OCI-LY7 (cell line): Measurements from ENCODE around the gene ASB4. TPM values are rescaled to one million over a fixed set of nuclear protein-coding genes. Genes with fewer than 3 reads are reported as not detected.

ENCODE experiments used
- BruUV-seq: library from RNA; stranded (reverse); fragments of 400-500 nt; replicated peaks from 2 replicates; lab custom pipeline; 2021; lab: Mats Ljungman, UMichigan
- CTCF ChIA-PET: fragments of 300-600 bp; sonication (Branson Sonifier 250); formaldehyde crosslinking; loops from one replicate; lab custom pipeline; 2022; ENCODE audit warnings: antibody characterized with exemption; ENCODE audit not compliant: unreplicated experiment; lab: Charles Lee
- POLR2A ChIA-PET: fragments of 300-600 bp; sonication (Branson Sonifier 250); formaldehyde crosslinking; loops from one replicate; lab custom pipeline; 2022; ENCODE audit warnings: antibody characterized with exemption; lab: Charles Lee
- DNase-seq: peaks from one replicate; pipeline ENCODE4 v3.0.0-alpha.2; 2015; ENCODE audit warnings: low spot score
- H2AFZ ChIP-seq: fragments of 200-600 bp; sonication (generic), shearing (Covaris generic); 2 replicates; pipeline ENCODE4 v1.6.1; 2014; ENCODE audit warnings: mild to moderate bottlenecking, antibody characterized with exemption, low read length, moderate library complexity
- H3K27ac ChIP-seq: fragments of 200-600 bp; sonication (generic); 2 replicates; pipeline ENCODE4 v1.5.1; 2014; ENCODE audit warnings: mixed run types, low read depth, mild to moderate bottlenecking, moderate library complexity, low read length, inconsistent platforms; ENCODE audit not compliant: poor library complexity, severe bottlenecking
- H3K36me3 ChIP-seq: fragments of 200-600 bp; sonication (generic); 2 replicates; pipeline ENCODE4 v1.6.1; 2014; ENCODE audit warnings: mild to moderate bottlenecking, antibody characterized with exemption, low read length, moderate library complexity, mixed read lengths; ENCODE audit not compliant: insufficient read depth
- H3K4me1 ChIP-seq: fragments of 200-600 bp; sonication (generic); 2 replicates; pipeline ENCODE4 v1.5.1; 2014; ENCODE audit warnings: mild to moderate bottlenecking, low read length; ENCODE audit not compliant: insufficient read depth, poor library complexity, severe bottlenecking
- H3K4me2 ChIP-seq: fragments of 200-600 bp; sonication (generic); 2 replicates; pipeline ENCODE4 v1.6.1; 2014; ENCODE audit warnings: mild to moderate bottlenecking, low read length
- H3K4me3 ChIP-seq: fragments of 200-600 bp; sonication (generic); 2 replicates; pipeline ENCODE4 v1.5.1; 2014; ENCODE audit warnings: mild to moderate bottlenecking, low read depth, low read length; ENCODE audit not compliant: poor library complexity, severe bottlenecking
- H3K79me2 ChIP-seq: fragments of 200-600 bp; sonication (generic); 2 replicates; pipeline ENCODE4 v1.6.1; 2016; ENCODE audit warnings: low read depth, mild to moderate bottlenecking, low read length, moderate library complexity, mixed read lengths; ENCODE audit not compliant: insufficient read depth
- H3K9me2 ChIP-seq: fragments of 200-600 bp; sonication (generic); 2 replicates; pipeline ENCODE4 v1.6.1; 2016; ENCODE audit warnings: mild to moderate bottlenecking, low read length, mixed read lengths; ENCODE audit not compliant: insufficient read depth
- H3K9me3 ChIP-seq: fragments of 200-600 bp; sonication (generic); 2 replicates; pipeline ENCODE4 v1.6.1; 2014; ENCODE audit warnings: mild to moderate bottlenecking, mixed run types, low read length, mixed read lengths
- H4K20me1 ChIP-seq: fragments of 200-600 bp; sonication (generic); 2 replicates; pipeline ENCODE4 v1.6.1; 2014; ENCODE audit warnings: mild to moderate bottlenecking, antibody characterized with exemption, low read length, moderate library complexity, mixed read lengths; ENCODE audit not compliant: insufficient read depth
- EZH2phosphoT487 ChIP-seq: fragments of 200-600 bp; sonication (generic); IDR thresholded peaks from 2 replicates; pipeline ENCODE4 v1.6.1; 2018; ENCODE audit warnings: low read depth, borderline replicate concordance, mild to moderate bottlenecking, mixed run types, antibody characterized with exemption, low read length, moderate library complexity, mixed read lengths
- intact Hi-C: fragments of 100-400 bp; cut with micrococcal nuclease; formaldehyde crosslinking; loops from one replicate; pipeline ENCODE4 v1.10.0; 2022; ENCODE audit not compliant: unreplicated experiment
- total RNA-seq, 2 experiments: library from RNA; depleted of rRNA in 1 of 2; stranded (reverse); fragments of >200 nt in 1 of 2; shearing (Covaris generic) in 1 of 2; gene quantifications; 2 replicates each; pipeline ENCODE4 v1.2.3, GENCODE V29; 2014 to 2022
- TF ChIP-seq, protein P1 (sequence below): fragments of 200-600 bp; sonication (generic); conservative IDR thresholded peaks from 2 replicates; pipeline ENCODE4 v1.5.1; 2014; ENCODE audit warnings: mild to moderate bottlenecking, antibody characterized with exemption, low read length, moderate library complexity, mixed read lengths

Gene ASB4
- total RNA-seq, 2 experiments from 2014 or later, result not detected

DNA sequence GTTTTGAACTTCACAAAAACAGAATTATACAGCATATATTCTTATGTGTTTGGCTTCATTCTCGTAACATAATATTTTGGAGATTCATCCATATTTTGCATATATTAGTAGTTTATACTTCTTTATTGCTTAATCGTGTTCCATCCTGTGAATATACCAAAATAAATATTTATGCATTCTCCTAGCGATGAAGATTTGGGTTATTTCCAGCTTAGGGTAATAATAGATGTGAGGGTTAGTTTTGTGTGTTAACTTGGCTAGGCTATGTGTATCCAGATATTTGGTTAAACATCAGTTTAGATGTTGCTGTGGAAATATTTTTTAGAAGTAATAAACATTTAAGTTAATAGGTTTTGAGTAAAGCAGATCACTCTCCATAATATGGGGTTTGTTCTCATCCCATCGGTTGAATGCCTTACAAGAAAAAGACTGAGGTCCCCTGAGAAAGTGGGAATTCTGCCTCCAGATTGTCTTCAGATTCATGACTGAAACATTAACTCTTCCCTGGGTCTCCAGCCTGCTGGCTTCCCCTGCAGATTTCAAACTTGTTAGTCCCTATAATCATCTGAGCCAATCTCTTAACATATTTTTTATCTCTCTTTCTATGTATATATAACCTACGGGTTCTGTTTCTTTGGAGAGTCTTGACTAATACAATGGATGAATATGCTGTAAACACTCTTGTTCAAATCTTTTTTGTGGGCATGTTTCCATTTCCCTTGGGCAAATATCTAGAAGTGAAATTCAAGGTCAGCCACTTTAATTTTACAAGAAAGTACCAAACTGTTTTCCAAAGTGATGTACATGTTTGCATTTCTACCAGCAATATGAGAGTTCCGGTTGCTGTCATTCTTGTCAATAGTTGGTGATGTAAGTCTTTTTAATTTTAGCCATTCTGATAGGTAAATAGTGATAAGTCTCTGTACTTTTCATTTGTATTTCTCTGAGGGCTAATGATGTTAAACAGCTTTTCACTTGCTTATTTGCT lies 61.9 kb downstream of the ASB4 start:
- TF ChIP-seq, protein P1, sequence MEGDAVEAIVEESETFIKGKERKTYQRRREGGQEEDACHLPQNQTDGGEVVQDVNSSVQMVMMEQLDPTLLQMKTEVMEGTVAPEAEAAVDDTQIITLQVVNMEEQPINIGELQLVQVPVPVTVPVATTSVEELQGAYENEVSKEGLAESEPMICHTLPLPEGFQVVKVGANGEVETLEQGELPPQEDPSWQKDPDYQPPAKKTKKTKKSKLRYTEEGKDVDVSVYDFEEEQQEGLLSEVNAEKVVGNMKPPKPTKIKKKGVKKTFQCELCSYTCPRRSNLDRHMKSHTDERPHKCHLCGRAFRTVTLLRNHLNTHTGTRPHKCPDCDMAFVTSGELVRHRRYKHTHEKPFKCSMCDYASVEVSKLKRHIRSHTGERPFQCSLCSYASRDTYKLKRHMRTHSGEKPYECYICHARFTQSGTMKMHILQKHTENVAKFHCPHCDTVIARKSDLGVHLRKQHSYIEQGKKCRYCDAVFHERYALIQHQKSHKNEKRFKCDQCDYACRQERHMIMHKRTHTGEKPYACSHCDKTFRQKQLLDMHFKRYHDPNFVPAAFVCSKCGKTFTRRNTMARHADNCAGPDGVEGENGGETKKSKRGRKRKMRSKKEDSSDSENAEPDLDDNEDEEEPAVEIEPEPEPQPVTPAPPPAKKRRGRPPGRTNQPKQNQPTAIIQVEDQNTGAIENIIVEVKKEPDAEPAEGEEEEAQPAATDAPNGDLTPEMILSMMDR, result no peak
- no peak for TF ChIP-seq EZH2phosphoT487
- POLR2A ChIA-PET, result interaction anchor here (0.6 kb wide), 1 partner anchor 89 kb away, joined by 3 read pairs; no protein-coding TSS in a partner anchor
- CTCF ChIA-PET, result no interaction called here
- H3K36me3 ChIP-seq, result no peaks in the 10 kb centered on the region
- H3K9me3 ChIP-seq, result no peaks in the 10 kb centered on the region
- H3K9me2 ChIP-seq, result no peaks in the 10 kb centered on the region
- H2AFZ ChIP-seq, result no peak overlapping the region
- H3K79me2 ChIP-seq, result no peaks in the 10 kb centered on the region
- H3K4me3 ChIP-seq, result no peak overlapping the region
- DNase-seq, result no peak
- intact Hi-C loops, result no loop called here
- BruUV-seq, result no TSS peak
- no peak overlapping the region for H3K27ac ChIP-seq
- H3K4me1 ChIP-seq, result no peaks in the 10 kb centered on the region
- no peaks in the 10 kb centered on the region for H4K20me1 ChIP-seq
- no peak overlapping the region for H3K4me2 ChIP-seq

DNA sequence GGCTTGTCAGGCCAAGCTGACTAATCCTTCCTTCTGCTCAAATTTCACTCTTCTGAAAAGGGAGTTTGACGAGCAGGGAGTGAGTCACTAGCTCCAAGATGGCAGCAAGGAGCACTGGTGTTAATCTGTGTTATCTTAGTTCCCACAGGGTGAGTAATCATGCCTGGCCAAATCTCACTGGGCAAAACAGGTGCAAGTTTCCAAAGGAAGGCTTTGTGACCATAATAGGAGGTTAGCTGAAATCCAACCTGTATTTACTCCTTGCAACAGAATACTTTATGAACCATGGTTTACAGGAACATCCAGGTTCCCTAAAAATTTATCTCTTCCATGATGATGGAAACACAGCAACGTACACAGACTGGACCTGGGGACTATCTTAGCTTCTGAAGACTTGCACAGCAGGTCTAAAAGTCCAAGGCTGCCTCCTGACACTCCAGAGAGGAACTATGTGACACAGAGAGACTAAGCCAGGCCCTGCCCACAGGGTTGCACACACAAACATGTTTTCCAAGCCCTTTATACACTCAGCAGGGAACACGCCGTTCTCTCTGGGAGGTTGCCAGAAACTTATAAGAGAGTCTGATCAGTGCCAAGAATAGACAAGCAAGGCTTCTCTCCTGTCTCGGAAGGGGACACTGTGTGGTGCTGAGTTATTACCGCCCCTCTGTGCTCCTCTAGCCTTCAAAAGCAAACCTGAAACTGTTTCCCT lies 64.2 kb downstream of the ASB4 start:
- Histone ChIP-seq H3K36me3 (no peaks in the 10 kb centered on the region), H3K4me2 (no peak overlapping the region), H3K9me3 (no peaks in the 10 kb centered on the region), H3K4me3 (no peak overlapping the region), H3K9me2 (no peaks in the 10 kb centered on the region), H3K4me1 (no peaks in the 10 kb centered on the region), H2AFZ (no peak overlapping the region), H4K20me1 (no peaks in the 10 kb centered on the region), H3K79me2 (no peaks in the 10 kb centered on the region), H3K27ac (no peak overlapping the region)
- TF ChIP-seq, protein P1, result no peak
- no peak for TF ChIP-seq EZH2phosphoT487
- intact Hi-C loops, result no loop called here
- ChIA-PET CTCF (no interaction called here), POLR2A (no interaction called here)
- DNase-seq, result no peak
- no TSS peak for BruUV-seq
